Fibroblast of lung (primary cell): Measurements from ENCODE around the gene PDE10A.

Experiments used
- CTCF ChIP-seq, 2 donors: IDR thresholded peaks in 1 of 2; conservative IDR thresholded peaks in 1 of 2; 1 replicate in 1 of 2; 2 replicates in 1 of 2; pipeline ENCODE4 v1.5.1; 2011 to 2012; ENCODE audit warnings: low read length in 2 of 2, control low read depth in 1 of 2, inconsistent platforms in 1 of 2, low read depth in 1 of 2, mild to moderate bottlenecking in 1 of 2
- EZH2 ChIP-seq: IDR thresholded peaks from 2 replicates; pipeline ENCODE4 v1.5.1; 2012; ENCODE audit warnings: low read length, control low read depth, mild to moderate bottlenecking; ENCODE audit errors: missing control alignments

- TF ChIP-seq CTCF (conservative IDR thresholded peaks at IDR 0.05 in 1 of 2, IDR thresholded peaks at IDR 0.05 in 1 of 2; ENCODE audit: low read depth in 1 of 2, low read length in 2 of 2) (no peak), EZH2 (no peak)
Measured at GRCh38 chr6:165685302-165685701, 22.3 kb upstream of the PDE10A start.
